Stimulated activated CD8-positive, alpha-beta memory T cell treated with anti-CD3 and anti-CD28 coated beads, Interleukin-4, amount 100 ng/mL, for 1 hour (primary cell): ENCODE measurements around the gene NAPEPLD.
A peak's percentile ranks its signal among the peaks of the same experiment; 100 is the strongest.
"Not testable (repeated sequence)": the region's sequence is repeated elsewhere in the genome, so short reads cannot be mapped to it uniquely, and the experiment has no call there.

Experiments used
- DNase-seq, 2 donors: peaks; one replicate each; pipeline ENCODE4 v3.0.0-alpha.2; 2020; ENCODE audit warnings: low read depth in 2 of 2, low spot score in 1 of 2

NAPEPLD gene

GRCh38 chr7:103114576-103115008, 34.3 kb downstream of the NAPEPLD start:
- DNase-seq: no peak

- DNase-seq: no peak
These were observed 35.7 kb downstream of the NAPEPLD start for GRCh38 chr7:103113164-103113563.

GRCh38 chr7:103106703-103107070, 42.2 kb downstream of the NAPEPLD start:
- DNase-seq: not testable (repeated sequence)

GRCh38 chr7:103106005-103106702, 42.7 kb downstream of the NAPEPLD start:
- DNase-seq: no peak

GRCh38 chr7:103101543-103101942, 47.4 kb downstream of the NAPEPLD start:
- no peak for DNase-seq

- no peak for DNase-seq
These were observed 48.6 kb downstream of the NAPEPLD start for GRCh38 chr7:103100348-103100747.

- DNase-seq: no peak
These were observed 51.9 kb downstream of the NAPEPLD start for GRCh38 chr7:103097041-103097440.

- not testable (repeated sequence) for DNase-seq
These were observed 53.3 kb downstream of the NAPEPLD start for GRCh38 chr7:103095558-103095957.

- no peak for DNase-seq
These were observed 54.8 kb downstream of the NAPEPLD start for GRCh38 chr7:103094102-103094501.

- DNase-seq: no peak
These were observed 55.5 kb downstream of the NAPEPLD start for GRCh38 chr7:103093429-103093828.

GRCh38 chr7:103092321-103092720, 56.6 kb downstream of the NAPEPLD start:
- DNase-seq: not testable (repeated sequence)

GRCh38 chr7:103083210-103083609, 65.7 kb downstream of the NAPEPLD start:
- DNase-seq: no peak

- DNase-seq: no peak
These were observed 66.4 kb downstream of the NAPEPLD start for GRCh38 chr7:103082497-103082896.

GRCh38 chr7:103080923-103081322, 68.0 kb downstream of the NAPEPLD start:
- DNase-seq: no peak

GRCh38 chr7:103079836-103080235, 69.1 kb downstream of the NAPEPLD start:
- no peak for DNase-seq

- not testable (repeated sequence) for DNase-seq
These were observed 70.7 kb downstream of the NAPEPLD start for GRCh38 chr7:103078226-103078625.

GRCh38 chr7:103077318-103077717, 71.6 kb downstream of the NAPEPLD start:
- DNase-seq: no peak

GRCh38 chr7:103076764-103077163, 72.1 kb downstream of the NAPEPLD start:
- no peak for DNase-seq

- peak; percentile 20 to 43 for DNase-seq
These were observed 73.5 kb downstream of the NAPEPLD start for GRCh38 chr7:103075337-103075918.

- peak; percentile 70 to 78 for DNase-seq
These were observed 74.2 kb downstream of the NAPEPLD start, which contains the start of the genes ARMC10 and FBXL13 for GRCh38 chr7:103074519-103075336. TSS of gene ARMC10 (plus strand) at chr7:103075140. CDS start at chr7:103075273, 133 bp downstream. TSS of gene FBXL13 (minus strand) at chr7:103074796.

GRCh38 chr7:103073989-103074518, 74.8 kb downstream of the NAPEPLD start:
- no peak for DNase-seq

GRCh38 chr7:103071000-103071399, 77.9 kb downstream of the NAPEPLD start:
- DNase-seq: no peak
